ENCODE measurements around the gene SCARB1.

Gene SCARB1

GRCh38 chr12:124792961-124793441, 70.7 kb downstream of the SCARB1 start:
- DNase-seq: no peak

DNA sequence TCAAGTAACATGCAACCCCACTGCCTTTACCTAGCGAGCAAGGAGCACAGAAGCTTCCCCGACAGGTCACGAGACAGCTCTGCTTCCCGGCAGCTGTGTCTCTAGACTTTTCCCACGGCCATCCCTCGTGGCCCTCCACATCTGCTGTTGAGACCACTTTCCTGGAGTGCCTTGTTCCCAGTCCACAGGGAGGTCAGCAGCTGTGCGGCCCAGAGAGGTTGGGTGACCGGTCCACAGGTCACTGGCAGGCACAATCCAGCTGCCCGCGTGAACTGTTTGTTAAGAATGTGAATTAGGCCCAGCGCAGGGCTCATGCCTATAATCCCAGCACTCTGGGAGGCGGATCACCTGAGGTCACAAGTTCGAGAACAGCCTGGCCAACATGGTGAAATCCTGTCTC, 71.5 kb downstream of the SCARB1 start:
- DNase-seq: no peak

- DNase-seq: no peak
Measured at GRCh38 chr12:124790650-124791400, 72.8 kb downstream of the SCARB1 start.

DNA sequence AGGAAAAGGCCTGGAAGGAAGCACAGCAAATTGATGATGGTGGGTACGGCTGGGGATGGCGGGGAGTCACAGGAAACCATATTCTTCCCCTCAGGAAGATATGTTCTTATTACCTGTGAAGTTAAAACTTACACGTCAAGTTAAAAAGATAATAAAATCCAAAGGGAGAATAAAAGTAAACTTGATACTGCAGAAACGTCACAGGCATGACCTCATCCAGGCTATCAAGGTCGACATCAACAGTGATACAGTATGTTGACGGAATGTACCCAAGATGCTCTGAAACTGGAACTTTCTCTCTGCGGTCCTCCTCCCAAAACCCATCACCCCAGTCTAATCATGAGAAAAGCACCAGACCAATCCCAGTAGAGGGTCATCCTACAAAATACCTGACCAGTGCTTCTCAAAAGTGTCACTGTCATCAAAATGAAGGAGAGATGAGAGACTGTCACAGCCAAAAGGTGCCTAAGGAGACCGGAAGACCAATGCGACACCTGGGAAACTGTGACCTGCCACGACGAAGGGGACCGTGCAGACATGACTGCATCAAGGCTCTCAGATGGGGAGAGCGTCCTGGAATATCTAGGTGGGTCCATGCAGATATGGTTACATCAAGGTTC, 74.6 kb downstream of the SCARB1 start:
- no peak for DNase-seq

DNA sequence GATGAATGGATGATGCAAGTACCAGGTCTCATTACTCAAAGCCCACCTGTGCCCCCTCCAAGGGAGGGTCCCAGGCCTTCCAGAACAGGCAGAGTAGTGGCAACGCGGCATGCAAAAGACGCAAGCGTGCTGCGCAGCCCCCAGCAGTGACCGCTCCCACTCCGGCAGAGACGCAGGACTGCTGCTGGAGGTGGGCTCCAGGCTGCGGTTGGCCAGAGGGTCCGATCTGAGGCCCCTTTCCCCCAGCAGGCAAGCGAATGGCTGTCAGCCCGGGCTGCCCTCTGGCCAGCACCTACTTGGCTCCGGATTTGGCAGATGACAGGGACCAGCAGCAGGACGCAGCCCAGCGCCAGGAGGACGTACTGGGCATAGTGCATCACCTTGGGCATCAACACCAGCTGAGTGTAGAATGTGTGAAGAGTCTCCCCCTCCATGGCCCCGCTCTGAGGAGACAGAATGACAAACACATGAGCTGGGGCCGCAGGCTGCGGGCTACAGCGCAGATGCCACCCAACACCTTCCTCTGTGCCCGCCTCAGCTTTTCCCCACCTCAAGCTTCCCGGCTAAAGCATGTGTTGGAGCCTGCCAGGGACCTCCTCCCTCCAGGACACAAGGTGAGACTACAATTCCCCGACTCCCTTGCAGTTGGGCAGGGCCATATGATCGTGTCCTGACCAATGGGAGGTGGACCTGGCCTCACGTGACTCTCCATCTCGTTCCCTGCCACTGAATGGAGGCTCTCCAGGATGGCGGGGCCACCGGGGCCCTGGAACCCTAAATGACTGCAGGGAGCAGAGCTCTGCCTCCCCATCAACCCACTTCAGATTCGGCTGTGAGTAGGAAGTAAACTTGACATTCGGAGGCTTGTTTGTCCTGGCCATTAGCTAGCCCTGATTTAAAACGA, 77.4 kb downstream of the SCARB1 start:
- DNase-seq: no peak

DNA sequence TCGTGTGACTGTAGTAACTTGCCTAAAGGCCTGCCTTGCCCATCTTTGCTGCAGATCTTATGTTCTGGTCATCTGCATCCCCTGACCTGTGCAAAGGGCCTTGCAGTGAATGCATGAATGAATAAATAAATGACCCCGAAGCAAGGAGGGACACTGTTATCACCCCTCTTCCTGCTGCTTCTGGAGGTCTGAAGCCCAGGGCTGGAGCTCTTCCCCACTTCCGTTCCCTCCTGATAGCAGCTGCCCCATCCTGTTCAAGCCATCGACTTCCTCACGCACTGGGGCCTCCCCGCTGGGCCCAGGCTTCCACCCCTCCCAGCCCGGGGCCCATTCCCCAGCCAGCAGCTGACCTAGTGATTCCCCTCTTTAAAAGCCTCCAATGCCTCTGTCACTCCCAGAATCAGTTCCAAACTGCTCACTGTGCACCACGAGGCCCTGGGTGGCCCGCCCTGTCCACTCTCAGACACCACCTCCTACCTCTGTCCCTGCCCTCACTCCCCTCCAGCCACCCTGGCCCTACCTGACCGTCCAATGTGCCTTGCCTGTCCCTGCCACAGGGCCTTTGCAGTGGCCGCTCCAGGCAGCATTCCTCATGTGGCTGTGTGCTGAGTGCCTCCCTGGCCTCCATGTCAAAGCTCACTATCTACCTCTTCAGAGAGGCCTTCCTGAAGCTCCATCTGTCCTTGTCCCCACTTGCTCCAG, 78.6 kb downstream of the SCARB1 start:
- no peak for DNase-seq

- no peak for DNase-seq
Measured at GRCh38 chr12:124783087-124783486, 80.6 kb downstream of the SCARB1 start.

- DNase-seq: no peak
Measured at GRCh38 chr12:124782132-124782531, 81.5 kb downstream of the SCARB1 start.

- no peak for DNase-seq
Measured at GRCh38 chr12:124780752-124781685, 82.6 kb downstream of the SCARB1 start.

DNA sequence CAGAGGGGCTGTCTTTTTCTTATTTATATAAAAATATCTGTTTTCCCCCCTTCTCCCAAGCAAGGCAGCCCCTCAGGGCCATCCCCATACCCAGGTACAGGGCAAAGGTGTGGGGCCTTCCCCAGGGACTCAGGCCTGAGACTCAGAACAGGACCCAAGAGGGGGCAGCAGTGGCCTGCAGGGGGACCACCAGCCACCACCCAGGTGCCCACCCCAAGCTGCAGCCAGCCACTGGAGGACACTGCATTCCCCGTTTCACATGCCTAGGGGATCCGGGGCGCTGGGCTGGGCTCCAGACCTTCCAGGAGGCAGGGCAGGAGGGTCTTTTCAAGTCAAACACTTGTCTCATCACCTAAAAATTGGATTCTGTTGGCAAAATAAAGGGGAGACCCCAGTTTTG, 83.3 kb downstream of the SCARB1 start:
- DNase-seq: no peak

DNA sequence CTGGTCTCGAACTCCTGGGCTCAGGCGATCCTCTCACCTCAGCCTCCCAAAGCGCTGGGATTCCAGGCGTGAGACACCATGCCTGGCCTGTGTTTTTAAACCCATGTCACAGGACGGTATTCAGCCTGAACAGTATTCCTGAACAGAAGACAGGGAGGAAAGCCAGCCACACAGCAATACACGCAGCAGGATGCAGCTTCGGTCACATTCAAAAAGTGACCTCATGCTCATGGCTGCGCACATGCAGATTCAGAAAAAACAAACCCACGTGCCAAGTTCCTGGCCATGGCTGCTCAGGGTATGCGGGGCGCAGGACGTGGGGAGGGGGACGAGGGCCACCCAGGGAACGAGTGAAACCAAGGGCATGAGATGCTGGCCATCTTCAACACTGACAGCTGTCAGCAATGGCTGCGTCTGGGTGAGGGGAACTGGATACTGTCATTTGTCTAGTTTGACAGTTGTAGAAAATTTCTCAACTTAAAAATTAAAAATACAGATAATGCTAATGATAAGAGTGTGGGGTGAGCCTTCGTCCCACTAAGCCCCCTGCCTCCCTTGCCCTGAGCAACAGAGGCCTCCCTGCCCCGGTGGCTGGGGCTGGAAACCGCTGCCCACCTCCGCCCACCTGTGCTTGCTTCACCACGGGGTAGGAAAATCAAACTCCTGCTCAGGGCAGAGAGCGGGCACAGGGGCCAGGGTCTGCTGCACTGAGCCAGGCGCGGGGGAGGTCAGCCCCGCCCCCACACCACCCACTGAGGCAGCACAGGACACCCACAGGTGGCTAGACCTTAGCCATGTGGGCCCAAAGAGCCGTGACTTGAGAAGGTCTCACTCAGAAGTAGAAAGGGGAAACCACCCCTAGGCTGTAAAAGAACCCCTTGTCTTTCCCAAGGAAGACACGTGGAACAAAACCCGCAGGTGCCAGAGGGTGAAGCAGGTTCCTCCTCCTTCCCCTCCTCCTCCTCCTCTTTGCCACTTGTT, 84.2 kb downstream of the SCARB1 start:
- no peak for DNase-seq

DNA sequence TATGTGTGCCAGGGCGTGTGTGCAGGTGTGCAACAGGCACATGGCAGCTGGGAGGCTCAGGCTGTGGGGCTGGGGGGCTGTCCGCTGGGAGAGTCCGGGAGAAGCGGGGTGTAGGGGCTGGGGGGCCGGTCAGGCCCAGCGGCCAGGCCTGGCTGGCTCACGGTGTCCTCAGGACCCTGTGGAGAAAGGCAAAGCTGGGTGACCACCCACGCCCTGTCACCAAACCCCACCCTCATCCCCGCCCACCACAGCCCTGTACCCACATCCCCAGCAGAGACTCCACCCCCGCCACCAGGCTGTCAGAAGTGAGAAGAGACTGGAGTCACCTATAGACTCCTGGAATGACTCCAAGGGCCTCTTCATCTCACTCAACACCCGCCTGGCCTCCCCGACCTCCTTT, 85.3 kb downstream of the SCARB1 start:
- DNase-seq: no peak

DNA sequence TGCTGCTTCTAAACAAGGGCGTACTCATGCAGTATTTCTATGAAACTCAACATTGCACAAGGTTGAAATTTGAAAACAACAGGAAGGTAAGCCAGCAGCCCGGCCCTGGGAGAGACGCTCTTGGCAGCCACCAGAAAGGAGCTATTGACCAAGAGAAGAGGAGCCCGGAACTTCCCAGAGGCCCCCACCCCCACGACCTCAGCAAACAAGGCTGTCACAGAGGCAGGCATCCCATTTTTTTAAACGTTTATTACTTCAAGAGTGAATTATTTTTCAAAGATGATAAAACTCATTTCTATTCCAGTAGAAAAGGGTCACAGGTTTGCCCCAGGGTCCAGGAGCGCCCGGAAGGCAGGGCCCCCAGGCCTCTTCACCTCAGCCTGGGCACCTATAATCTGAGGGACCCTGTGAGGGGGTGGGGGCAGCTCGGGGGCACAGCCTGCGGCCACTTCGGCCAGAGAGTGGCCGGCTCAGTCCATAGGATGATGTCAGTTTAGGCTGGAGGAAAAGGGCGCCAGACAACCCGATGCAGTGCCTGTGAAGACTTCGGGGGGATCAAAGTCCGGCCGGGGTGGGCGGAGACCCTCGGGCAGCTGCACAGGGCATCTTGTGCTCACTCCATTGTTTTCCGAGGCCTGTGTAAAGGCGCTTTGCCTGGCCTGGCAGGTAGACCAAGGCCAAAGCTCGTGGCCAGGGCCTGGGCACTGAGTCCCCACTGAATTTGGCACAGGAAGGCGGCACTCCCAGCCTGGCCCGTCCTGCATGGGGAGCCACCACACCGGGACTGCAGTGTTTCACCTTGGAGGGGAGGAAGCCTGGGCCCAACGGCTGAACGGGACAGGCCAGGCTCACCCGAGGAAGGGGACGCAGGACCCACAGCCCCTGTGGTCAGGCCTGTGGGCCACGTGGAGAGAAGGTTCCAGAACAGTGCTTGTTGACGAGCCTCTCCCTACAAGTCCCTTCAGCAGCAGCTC, 86.0 kb downstream of the SCARB1 start:
- no peak for DNase-seq

- DNase-seq: no peak
Measured at GRCh38 chr12:124776125-124776513, 87.5 kb downstream of the SCARB1 start.

- DNase-seq: no peak
Measured at GRCh38 chr12:124774462-124775167, 89.0 kb downstream of the SCARB1 start.

- DNase-seq: no peak
Measured at GRCh38 chr12:124774054-124774461, 89.6 kb downstream of the SCARB1 start.

- no peak for DNase-seq
Measured at GRCh38 chr12:124772289-124773170, 91.1 kb downstream of the SCARB1 start.

Measured in effector CD8-positive, alpha-beta T cell (primary cell).